ENCODE results near the gene RFESD.

GRCh38 chr5:95634081-95634480, 12.5 kb upstream of the RFESD start:
- TF ChIP-seq POLR2A (IDR thresholded peaks at IDR 0.05; ENCODE audit: low read length) (no peak), GATA1 (IDR thresholded peaks at IDR 0.05; ENCODE audit: low read depth, low read length) (no peak)

Data from erythroblast (primary cell).